Gastrocnemius medialis (tissue), 4 donors: ENCODE data around the gene GRIA1. TPM values are rescaled to one million over a fixed set of nuclear protein-coding genes. Genes with fewer than 3 reads are reported as not detected.

ENCODE experiments used
- ATAC-seq, 2 donors: fragments of 150-250 bp; one replicate each; pipeline ENCODE4 v1.9.1; 2016
- DNase-seq, 2 donors: peaks; one replicate each; pipeline ENCODE4 v3.0.0-alpha.2; 2019
- H3K27ac ChIP-seq, 4 donors: fragments of 200-600 bp; sonication (generic); 1 replicate in 1 of 4; 2 replicates in 3 of 4; pipeline ENCODE4 v1.5.1; 2016 to 2018; ENCODE audit warnings: mild to moderate bottlenecking in 2 of 4, moderate library complexity in 1 of 4
- H3K27me3 ChIP-seq, 3 donors: fragments of 200-600 bp; sonication (generic) in 2 of 3; 1 replicate in 1 of 3; 2 replicates in 2 of 3; pipeline versions ENCODE4 v1.5.1 to v1.6.0; 2016 to 2019; ENCODE audit warnings: mild to moderate bottlenecking in 1 of 3, moderate library complexity in 1 of 3
- H3K36me3 ChIP-seq, 2 donors: fragments of 200-600 bp; sonication (generic) in 1 of 2; one replicate each; pipeline ENCODE4 v1.5.1; 2017 to 2018
- H3K4me1 ChIP-seq, 2 donors: fragments of 200-600 bp; sonication (generic) in 1 of 2; one replicate each; pipeline ENCODE4 v1.5.1; 2016 to 2017; ENCODE audit warnings: mild to moderate bottlenecking in 2 of 2
- H3K4me3 ChIP-seq, 4 donors: fragments of 200-600 bp; sonication (generic) in 3 of 4; 1 replicate in 1 of 4; 2 replicates in 3 of 4; pipeline ENCODE4 v1.5.1; 2016 to 2019; ENCODE audit warnings: mild to moderate bottlenecking in 2 of 4
- H3K9me3 ChIP-seq, 3 donors: fragments of 200-600 bp; sonication (generic) in 2 of 3; 1 replicate in 1 of 3; 2 replicates in 2 of 3; pipeline ENCODE4 v1.5.1; 2016 to 2019
- CTCF ChIP-seq, 5 experiments: fragments of 450-650 bp in 3 of 5; fragments of 200-600 bp in 2 of 5; sonication (generic) in 2 of 5; IDR thresholded peaks in 4 of 5; conservative IDR thresholded peaks in 1 of 5; 1 replicate in 4 of 5; 2 replicates in 1 of 5; pipeline ENCODE4 v1.5.1; 2016 to 2019; ENCODE audit warnings: antibody characterized with exemption in 5 of 5, mild to moderate bottlenecking in 3 of 5, moderate library complexity in 3 of 5
- POLR2A ChIP-seq, 2 donors: fragments of 450-650 bp; IDR thresholded peaks; one replicate each; pipeline ENCODE4 v1.6.1; 2017; ENCODE audit warnings: antibody characterized with exemption in 2 of 2, mild to moderate bottlenecking in 2 of 2, moderate library complexity in 2 of 2
- in situ Hi-C, 4 donors: fragments of 200-750 bp; cut with MboI; loops; one replicate each; pipeline versions ENCODE4 v1.15.0 to v1.8.0; 2017; ENCODE audit warnings: low sequenced_read_pairs in 4 of 4
- intact Hi-C: fragments of 100-400 bp; cut with DNase I; formaldehyde crosslinking; loops from one replicate; pipeline ENCODE4 v1.15.1; 2023; ENCODE audit warnings: low total_unique reads
- total RNA-seq, 4 donors: library from RNA; depleted of rRNA; stranded (reverse); fragments of >200 nt; gene quantifications; one replicate each; pipeline versions ENCODE4 v1.1.0 to v1.2.3, GENCODE V29; 2016

GRIA1 gene
- total RNA-seq, 4 donors from 2014 or later, result 0.18 to 0.46 TPM; not detected in 2

- Histone ChIP-seq H3K27me3 (no peaks in the 10 kb centered on the region), H3K4me3 (no peak overlapping the region), H3K9me3 (no peaks in the 10 kb centered on the region), H3K4me1 (peaks cover 0 to 3% of the 10 kb centered on the region in 2 donors), H3K36me3 (no peaks in the 10 kb centered on the region), H3K27ac (no peak overlapping the region)
- in situ Hi-C loops (no loop called here), intact Hi-C loops (no loop called here)
- ATAC-seq, result no peak
- DNase-seq, result no peak
- no peak for TF ChIP-seq CTCF (IDR thresholded peaks at IDR 0.05 in 4 of 5, conservative IDR thresholded peaks at IDR 0.05 in 1 of 5)
- no peak for TF ChIP-seq POLR2A (IDR thresholded peaks at IDR 0.05)
Observed at GRCh38 chr5:153676821-153677220, 186.4 kb downstream of the GRIA1 start.

- in situ Hi-C loops, result no loop called here
- no peaks in the 10 kb centered on the region for H3K9me3 ChIP-seq
- H3K27ac ChIP-seq, result no peak overlapping the region
- no peak overlapping the region for H3K4me3 ChIP-seq
- intact Hi-C loops, result no loop called here
- TF ChIP-seq POLR2A (IDR thresholded peaks at IDR 0.05) (no peak), CTCF (IDR thresholded peaks at IDR 0.05 in 4 of 5, conservative IDR thresholded peaks at IDR 0.05 in 1 of 5) (no peak)
- DNase-seq, result no peak
- no peaks in the 10 kb centered on the region for H3K4me1 ChIP-seq
- no peaks in the 10 kb centered on the region for H3K36me3 ChIP-seq
- no peaks in the 10 kb centered on the region for H3K27me3 ChIP-seq
- ATAC-seq, result no peak
Observed at GRCh38 chr5:153678617-153679329, 188.3 kb downstream of the GRIA1 start.

GRCh38 chr5:153690236-153690635, 199.8 kb downstream of the GRIA1 start:
- H3K9me3 ChIP-seq, result no peaks in the 10 kb centered on the region
- intact Hi-C loops, result no loop called here
- H3K27ac ChIP-seq, result no peak overlapping the region
- in situ Hi-C loops, result no loop called here
- H3K4me3 ChIP-seq, result no peak overlapping the region
- H3K4me1 ChIP-seq, result no peaks in the 10 kb centered on the region
- ATAC-seq (no peak), DNase-seq (no peak)
- no peaks in the 10 kb centered on the region for H3K27me3 ChIP-seq
- TF ChIP-seq CTCF (IDR thresholded peaks at IDR 0.05 in 4 of 5, conservative IDR thresholded peaks at IDR 0.05 in 1 of 5) (no peak), POLR2A (IDR thresholded peaks at IDR 0.05) (no peak)
- no peaks in the 10 kb centered on the region for H3K36me3 ChIP-seq

GRCh38 chr5:153696256-153696655, 205.8 kb downstream of the GRIA1 start:
- Histone ChIP-seq H3K27ac (no peak overlapping the region), H3K4me1 (no peaks in the 10 kb centered on the region), H3K27me3 (no peaks in the 10 kb centered on the region), H3K9me3 (no peaks in the 10 kb centered on the region), H3K4me3 (no peak overlapping the region), H3K36me3 (no peaks in the 10 kb centered on the region)
- DNase-seq (no peak), ATAC-seq (no peak)
- intact Hi-C loops, result no loop called here
- TF ChIP-seq CTCF (IDR thresholded peaks at IDR 0.05 in 4 of 5, conservative IDR thresholded peaks at IDR 0.05 in 1 of 5) (no peak), POLR2A (IDR thresholded peaks at IDR 0.05) (no peak)
- in situ Hi-C loops, result no loop called here

GRCh38 chr5:153699035-153699434, 208.6 kb downstream of the GRIA1 start:
- DNase-seq, result no peak
- no peaks in the 10 kb centered on the region for H3K9me3 ChIP-seq
- TF ChIP-seq POLR2A (IDR thresholded peaks at IDR 0.05) (no peak), CTCF (IDR thresholded peaks at IDR 0.05 in 4 of 5, conservative IDR thresholded peaks at IDR 0.05 in 1 of 5) (no peak)
- no peak overlapping the region for H3K27ac ChIP-seq
- intact Hi-C loops, result no loop called here
- no peaks in the 10 kb centered on the region for H3K36me3 ChIP-seq
- H3K4me1 ChIP-seq, result no peaks in the 10 kb centered on the region
- no peak for ATAC-seq
- no peaks in the 10 kb centered on the region for H3K27me3 ChIP-seq
- in situ Hi-C loops, result no loop called here
- H3K4me3 ChIP-seq, result no peak overlapping the region
